ENCODE measurements around the gene MYBPC2. TPM values are rescaled to one million over a fixed set of nuclear protein-coding genes. Genes with fewer than 3 reads are reported as not detected.

The MYBPC2 gene
- total and polyA plus RNA-seq, 12 donors, result 0.03 to 1.6 TPM; not detected in 10

DNA sequence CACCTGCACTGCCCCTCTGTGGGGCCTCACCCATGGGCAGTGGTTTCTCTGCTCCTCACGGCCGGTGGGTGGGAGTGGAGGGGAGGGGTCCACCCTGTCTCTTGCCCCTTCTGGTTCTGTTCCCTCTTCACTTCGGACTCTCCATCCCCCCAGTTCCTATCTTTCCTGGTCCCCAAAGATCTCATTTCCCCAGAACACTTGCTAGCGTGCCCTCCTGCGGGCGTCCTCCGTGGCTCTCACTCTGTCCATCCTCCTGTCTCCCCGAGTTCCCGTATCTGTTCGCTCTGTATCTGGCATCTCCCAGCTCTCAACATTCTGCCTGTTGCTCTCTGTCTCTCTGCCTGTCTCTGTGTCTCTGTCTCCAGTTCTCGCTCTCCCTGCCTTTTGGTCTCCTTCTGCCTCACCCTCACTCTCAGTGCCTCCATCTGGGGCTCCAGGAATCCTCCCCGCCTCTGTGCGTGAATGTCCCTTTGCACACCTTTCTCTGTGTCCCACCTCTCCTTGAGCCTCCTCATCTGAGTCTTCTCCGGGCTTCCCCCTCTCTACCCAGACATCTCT is 13.6 kb upstream of the MYBPC2 start:
- intact Hi-C loops (cut with DNase I), result loop anchor here in 1 of 2 donors (5.0 kb wide), 1 partner anchor 52 kb away; the partner anchor contains the start of gene NAPSA
- no peaks in the 10 kb centered on the region for H3K36me3 ChIP-seq (replicated peaks in 1 of 2)
- H3K27ac ChIP-seq, result no peak overlapping the region
- TF ChIP-seq, protein P1, sequence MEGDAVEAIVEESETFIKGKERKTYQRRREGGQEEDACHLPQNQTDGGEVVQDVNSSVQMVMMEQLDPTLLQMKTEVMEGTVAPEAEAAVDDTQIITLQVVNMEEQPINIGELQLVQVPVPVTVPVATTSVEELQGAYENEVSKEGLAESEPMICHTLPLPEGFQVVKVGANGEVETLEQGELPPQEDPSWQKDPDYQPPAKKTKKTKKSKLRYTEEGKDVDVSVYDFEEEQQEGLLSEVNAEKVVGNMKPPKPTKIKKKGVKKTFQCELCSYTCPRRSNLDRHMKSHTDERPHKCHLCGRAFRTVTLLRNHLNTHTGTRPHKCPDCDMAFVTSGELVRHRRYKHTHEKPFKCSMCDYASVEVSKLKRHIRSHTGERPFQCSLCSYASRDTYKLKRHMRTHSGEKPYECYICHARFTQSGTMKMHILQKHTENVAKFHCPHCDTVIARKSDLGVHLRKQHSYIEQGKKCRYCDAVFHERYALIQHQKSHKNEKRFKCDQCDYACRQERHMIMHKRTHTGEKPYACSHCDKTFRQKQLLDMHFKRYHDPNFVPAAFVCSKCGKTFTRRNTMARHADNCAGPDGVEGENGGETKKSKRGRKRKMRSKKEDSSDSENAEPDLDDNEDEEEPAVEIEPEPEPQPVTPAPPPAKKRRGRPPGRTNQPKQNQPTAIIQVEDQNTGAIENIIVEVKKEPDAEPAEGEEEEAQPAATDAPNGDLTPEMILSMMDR (IDR thresholded peaks at IDR 0.05), result no peak
- TF ChIP-seq POLR2A (IDR thresholded peaks at IDR 0.05), result no peak
- no peak overlapping the region for H3K4me3 ChIP-seq
- DNase-seq, result no peak
- H3K4me1 ChIP-seq (replicated peaks in 1 of 2), result no peaks in the 10 kb centered on the region
- H3K27me3 ChIP-seq, result peaks cover 30% of the 10 kb centered on the region
- WGBS, 4 donors, result 8 to 17% (median 10%) methylated on average over 12 to 14 of the region's 14 CpGs
- H3K9me3 ChIP-seq (replicated peaks in 1 of 3), result no peaks in the 10 kb centered on the region

DNA sequence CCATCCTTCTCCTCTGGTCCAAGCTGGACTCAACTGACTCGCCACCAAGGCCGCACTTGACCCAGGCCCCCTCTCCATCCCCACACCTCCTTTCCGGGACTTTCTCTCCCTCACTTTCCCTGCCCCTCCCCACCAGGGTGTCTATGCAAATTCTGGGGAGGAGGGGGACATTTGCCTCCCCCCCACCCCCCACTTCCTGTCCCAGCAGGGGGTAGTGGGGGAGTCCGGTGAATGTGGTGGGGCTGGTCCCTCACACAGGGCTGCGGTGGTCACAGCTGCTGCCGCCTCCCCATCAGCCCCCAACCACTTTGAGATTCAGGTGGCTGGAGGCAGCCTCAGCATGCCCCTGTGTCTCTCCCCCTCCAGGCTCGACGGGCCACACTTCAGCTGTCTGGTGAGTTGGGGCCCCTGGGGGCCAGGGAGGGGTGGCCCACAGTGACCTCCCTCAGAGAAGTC is 13.1 kb upstream of the MYBPC2 start:
- intact Hi-C loops (cut with DNase I), result loop anchor here in 1 of 2 donors (5.0 kb wide), 1 partner anchor 52 kb away; the partner anchor contains the start of gene NAPSA
- 9 to 25% (median 13%) methylated on average over 3 to 8 of the region's 8 CpGs for WGBS, 4 donors
- TF ChIP-seq, protein P1 (IDR thresholded peaks at IDR 0.05), result no peak
- no peak for TF ChIP-seq POLR2A (IDR thresholded peaks at IDR 0.05)
- H3K9me3 ChIP-seq (replicated peaks in 1 of 3), result no peaks in the 10 kb centered on the region
- no peak for DNase-seq
- no peak overlapping the region for H3K27ac ChIP-seq
- no peak overlapping the region for H3K4me3 ChIP-seq
- peaks cover 30% of the 10 kb centered on the region for H3K27me3 ChIP-seq
- H3K36me3 ChIP-seq (replicated peaks in 1 of 2), result no peaks in the 10 kb centered on the region
- no peaks in the 10 kb centered on the region for H3K4me1 ChIP-seq (replicated peaks in 1 of 2)

DNA sequence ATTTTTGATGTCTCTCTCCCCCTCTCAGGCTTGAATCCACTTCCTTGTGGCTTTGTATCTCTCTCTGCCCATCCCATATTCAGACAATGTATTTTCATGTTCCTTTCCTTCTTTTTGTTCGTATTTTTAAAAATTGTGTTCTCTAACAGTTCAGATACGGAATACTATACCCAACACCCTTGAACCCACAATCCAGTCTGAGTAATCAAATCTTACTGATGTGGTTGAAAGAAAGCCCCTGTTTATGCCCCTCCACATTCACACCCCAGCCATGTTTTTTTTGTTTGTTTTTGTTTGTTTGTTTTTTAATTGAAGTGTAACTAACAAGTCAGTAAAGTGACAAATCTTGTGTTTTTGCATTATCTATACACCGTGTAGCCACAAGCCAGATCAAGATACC is 12.6 kb upstream of the MYBPC2 start:
- H3K36me3 ChIP-seq (replicated peaks in 1 of 2), result no peaks in the 10 kb centered on the region
- no peak overlapping the region for H3K4me3 ChIP-seq
- H3K27ac ChIP-seq, result no peak overlapping the region
- 30 to 42% (median 35%) methylated on average over 3 of the region's 3 CpGs for WGBS, 4 donors
- no peaks in the 10 kb centered on the region for H3K9me3 ChIP-seq (replicated peaks in 1 of 3)
- intact Hi-C loops (cut with DNase I), result no loop called here
- H3K4me1 ChIP-seq (replicated peaks in 1 of 2), result no peaks in the 10 kb centered on the region
- TF ChIP-seq, protein P1 (IDR thresholded peaks at IDR 0.05), result no peak
- no peak for TF ChIP-seq POLR2A (IDR thresholded peaks at IDR 0.05)
- peaks cover 30% of the 10 kb centered on the region for H3K27me3 ChIP-seq
- no peak for DNase-seq

DNA sequence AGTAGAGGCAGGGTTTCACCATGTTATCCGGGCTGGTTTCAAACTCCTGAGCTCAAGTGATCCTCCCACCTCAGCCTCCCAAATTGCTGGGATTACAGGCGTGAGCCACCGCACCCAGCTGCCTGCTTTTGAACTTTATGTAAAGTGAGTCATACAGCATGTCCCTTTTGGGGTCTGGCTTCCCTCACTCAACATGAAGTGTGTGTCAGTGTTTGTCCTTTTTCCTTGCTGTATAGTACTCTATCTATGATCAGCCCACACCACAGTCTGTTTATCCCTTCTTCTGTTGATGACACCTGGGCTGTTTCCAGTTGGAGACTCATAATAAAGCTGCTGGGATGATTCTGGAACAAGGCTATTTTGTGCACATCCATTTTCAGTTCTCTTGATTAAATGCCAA is 11.9 kb upstream of the MYBPC2 start:
- Histone ChIP-seq H3K9me3 (replicated peaks in 1 of 3) (no peaks in the 10 kb centered on the region), H3K4me3 (no peak overlapping the region), H3K36me3 (replicated peaks in 1 of 2) (no peaks in the 10 kb centered on the region), H3K4me1 (replicated peaks in 1 of 2) (no peaks in the 10 kb centered on the region), H3K27me3 (peaks cover 30% of the 10 kb centered on the region), H3K27ac (no peak overlapping the region)
- TF ChIP-seq, protein P1 (IDR thresholded peaks at IDR 0.05), result no peak
- no peak for TF ChIP-seq POLR2A (IDR thresholded peaks at IDR 0.05)
- no peak for DNase-seq
- intact Hi-C loops (cut with DNase I), result no loop called here
- 57 to 77% (median 71%) methylated on average over 3 of the region's 3 CpGs for WGBS, 4 donors
